Smooth muscle cell (in vitro differentiated cells): Measurements from ENCODE around the gene CALR. TPM values are rescaled to one million over a fixed set of nuclear protein-coding genes. Genes with fewer than 3 reads are reported as not detected.
"Not testable (repeated sequence)": the region's sequence is repeated elsewhere in the genome, so short reads cannot be mapped to it uniquely, and the experiment has no call there.

ENCODE experiments used
- DNase-seq: peaks from one replicate; lab custom pipeline; 2025; ENCODE audit not compliant: unreplicated experiment; lab: John Stamatoyannopoulos, UW
- H2AFZ ChIP-seq: fragments of 200-600 bp; sonication (generic); 2 replicates; pipeline ENCODE4 v1.6.0; 2016; ENCODE audit warnings: antibody characterized with exemption, low read depth, mild to moderate bottlenecking
- H3F3A ChIP-seq: fragments of 200-600 bp; sonication (generic); 2 replicates; pipeline ENCODE4 v1.6.0; 2017; ENCODE audit warnings: antibody characterized with exemption, low read depth
- H3K27ac ChIP-seq: fragments of 200-600 bp; sonication (generic); 2 replicates; pipeline ENCODE4 v1.5.1; 2016; ENCODE audit warnings: low read depth, mild to moderate bottlenecking
- H3K27me3 ChIP-seq: fragments of 200-600 bp; sonication (generic); 2 replicates; pipeline ENCODE4 v1.6.1; 2016; ENCODE audit warnings: low read depth, mild to moderate bottlenecking
- H3K36me3 ChIP-seq: fragments of 200-600 bp; sonication (generic); 2 replicates; pipeline ENCODE4 v1.5.1; 2016; ENCODE audit warnings: low read depth
- H3K4me1 ChIP-seq: fragments of 200-600 bp; sonication (generic); 2 replicates; pipeline ENCODE4 v1.5.1; 2016; ENCODE audit warnings: low read depth
- H3K4me2 ChIP-seq: fragments of 200-600 bp; sonication (generic); 2 replicates; pipeline ENCODE4 v1.6.0; 2016; ENCODE audit warnings: mild to moderate bottlenecking
- H3K4me3 ChIP-seq: fragments of 200-600 bp; sonication (generic); 2 replicates; pipeline ENCODE4 v1.5.1; 2016; ENCODE audit warnings: mild to moderate bottlenecking
- H3K79me2 ChIP-seq: fragments of 200-600 bp; sonication (generic); 2 replicates; pipeline ENCODE4 v1.6.0; 2016; ENCODE audit warnings: low read depth, mild to moderate bottlenecking
- H3K9ac ChIP-seq: fragments of 200-600 bp; sonication (generic); 2 replicates; pipeline ENCODE4 v1.6.0; 2016; ENCODE audit warnings: low read depth
- H3K9me3 ChIP-seq: fragments of 200-600 bp; sonication (generic); replicated peaks from 2 replicates; pipeline ENCODE4 v1.5.1; 2016; ENCODE audit warnings: low read depth
- H4K20me1 ChIP-seq: fragments of 200-600 bp; sonication (generic); 2 replicates; pipeline ENCODE4 v1.6.0; 2016; ENCODE audit warnings: low read depth
- WGBS: methylation state at CpG from one replicate; pipeline ENCODE4 v1.1.7; 2016; ENCODE audit warnings: low lambda C conversion rate; 5-methylcytosine and 5-hydroxymethylcytosine counted together
- polyA plus RNA-seq: library from polyadenylated mRNA; unstranded; fragments of >200 nt; fragmentation: Nextera tagmentation; extraction: Ambion mirVana; gene quantifications from 2 replicates; pipeline ENCODE4 v1.2.1, GENCODE V29; 2016
- total RNA-seq: library from RNA; depleted of rRNA; stranded (reverse); fragments of >200 nt; gene quantifications from 2 replicates; pipeline ENCODE4 v1.2.3, GENCODE V29; 2014
- TF ChIP-seq, protein P1 (sequence below): fragments of 200-600 bp; sonication (generic); IDR thresholded peaks from 2 replicates; pipeline ENCODE4 v1.5.1; 2017; ENCODE audit warnings: borderline replicate concordance, mild to moderate bottlenecking, antibody characterized with exemption; ENCODE audit not compliant: insufficient read depth, poor library complexity, severe bottlenecking

Gene CALR
- total and polyA plus RNA-seq, 2 experiments from 2014 or later = 800 to 833 TPM

DNA sequence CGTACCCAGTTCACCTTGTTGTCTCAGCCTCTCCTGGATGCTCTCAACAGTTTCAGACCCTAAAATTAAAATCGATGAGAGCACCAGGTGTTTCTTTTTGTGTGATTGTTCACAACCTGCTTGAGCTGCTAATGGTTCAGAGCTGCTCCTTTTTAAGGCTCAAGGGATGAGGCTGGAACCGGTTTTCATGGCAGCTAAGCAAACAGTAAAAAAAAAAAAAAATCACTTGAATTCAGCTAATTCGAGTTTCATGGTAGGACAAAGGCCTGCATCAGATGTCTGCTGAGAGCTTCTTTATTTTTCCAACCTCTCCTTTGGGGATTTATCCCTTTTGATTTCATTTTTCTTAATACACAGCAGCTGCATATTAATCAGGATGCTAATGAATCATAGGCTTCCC lies 25.8 kb upstream of the CALR start:
- WGBS = 73% methylated on average over 4 of the region's 4 CpGs
- Histone ChIP-seq H3K9me3 (no peaks in the 10 kb centered on the region), H3K4me3 (no peak overlapping the region), H3K36me3 (no peaks in the 10 kb centered on the region), H3K9ac (no peak overlapping the region), H2AFZ (no peak overlapping the region), H3K79me2 (no peaks in the 10 kb centered on the region), H3K27ac (no peak overlapping the region), H3F3A (no peaks in the 10 kb centered on the region), H4K20me1 (no peaks in the 10 kb centered on the region), H3K27me3 (no peaks in the 10 kb centered on the region), H3K4me2 (no peak overlapping the region), H3K4me1 (peaks cover 19% of the 10 kb centered on the region)
- no peak for DNase-seq
- TF ChIP-seq, protein P1, sequence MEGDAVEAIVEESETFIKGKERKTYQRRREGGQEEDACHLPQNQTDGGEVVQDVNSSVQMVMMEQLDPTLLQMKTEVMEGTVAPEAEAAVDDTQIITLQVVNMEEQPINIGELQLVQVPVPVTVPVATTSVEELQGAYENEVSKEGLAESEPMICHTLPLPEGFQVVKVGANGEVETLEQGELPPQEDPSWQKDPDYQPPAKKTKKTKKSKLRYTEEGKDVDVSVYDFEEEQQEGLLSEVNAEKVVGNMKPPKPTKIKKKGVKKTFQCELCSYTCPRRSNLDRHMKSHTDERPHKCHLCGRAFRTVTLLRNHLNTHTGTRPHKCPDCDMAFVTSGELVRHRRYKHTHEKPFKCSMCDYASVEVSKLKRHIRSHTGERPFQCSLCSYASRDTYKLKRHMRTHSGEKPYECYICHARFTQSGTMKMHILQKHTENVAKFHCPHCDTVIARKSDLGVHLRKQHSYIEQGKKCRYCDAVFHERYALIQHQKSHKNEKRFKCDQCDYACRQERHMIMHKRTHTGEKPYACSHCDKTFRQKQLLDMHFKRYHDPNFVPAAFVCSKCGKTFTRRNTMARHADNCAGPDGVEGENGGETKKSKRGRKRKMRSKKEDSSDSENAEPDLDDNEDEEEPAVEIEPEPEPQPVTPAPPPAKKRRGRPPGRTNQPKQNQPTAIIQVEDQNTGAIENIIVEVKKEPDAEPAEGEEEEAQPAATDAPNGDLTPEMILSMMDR = no peak

- DNase-seq = no peak
- Histone ChIP-seq H3K4me2 (peak overlapping the region; percentile 71), H3K4me1 (peaks cover 19% of the 10 kb centered on the region), H3F3A (no peaks in the 10 kb centered on the region), H3K36me3 (no peaks in the 10 kb centered on the region), H3K4me3 (peak overlapping the region; percentile 18), H3K79me2 (no peaks in the 10 kb centered on the region), H3K9ac (no peak overlapping the region), H3K27ac (no peak overlapping the region), H2AFZ (no peak overlapping the region), H4K20me1 (no peaks in the 10 kb centered on the region), H3K27me3 (no peaks in the 10 kb centered on the region), H3K9me3 (no peaks in the 10 kb centered on the region)
- WGBS = 35% methylated on average over 22 of the region's 22 CpGs
- TF ChIP-seq, protein P1 = no peak
Measured at GRCh38 chr19:12913011-12913561, 25.3 kb upstream of the CALR start.

DNA sequence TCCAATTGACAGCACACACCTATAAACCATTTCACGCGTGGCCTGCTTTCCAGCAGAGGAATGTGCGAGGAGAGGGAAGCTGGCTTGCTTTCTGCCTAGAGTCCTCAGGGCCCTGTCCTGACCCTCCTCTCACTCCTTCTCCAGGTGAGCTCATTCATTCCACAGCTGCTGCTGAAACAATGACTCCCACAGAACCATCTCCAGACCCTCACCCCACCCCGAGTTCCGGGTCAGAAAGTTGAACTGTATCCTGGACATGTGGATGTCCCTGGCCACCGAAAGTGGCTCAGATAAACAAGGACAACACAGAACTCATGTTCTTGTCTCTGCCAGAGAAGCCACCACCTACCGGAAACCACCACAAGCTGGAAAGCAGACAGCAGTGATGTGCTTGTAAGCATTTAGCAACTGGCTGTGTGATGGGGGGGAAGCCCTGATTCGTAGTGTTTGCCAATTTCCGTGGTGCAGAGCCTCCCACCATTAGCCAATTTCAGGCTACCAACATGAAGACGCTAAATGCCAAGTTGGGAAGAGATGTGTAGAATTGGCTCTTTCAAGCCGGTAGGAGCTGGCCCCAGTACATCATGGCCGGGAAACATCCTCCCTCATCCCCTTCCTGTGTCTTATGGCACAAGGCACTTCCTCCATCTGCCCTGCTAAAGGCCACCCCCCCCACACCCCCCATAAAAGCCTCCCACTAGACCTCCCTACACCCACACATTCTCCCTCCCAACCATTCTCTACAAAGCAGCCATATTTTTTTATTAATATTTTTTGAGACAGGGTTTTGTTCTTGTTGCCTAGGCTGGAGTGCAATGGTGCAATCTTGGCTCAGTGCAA lies 24.3 kb upstream of the CALR start:
- WGBS = 88% methylated on average over 12 of the region's 12 CpGs
- Histone ChIP-seq H3K4me1 (peaks cover 19% of the 10 kb centered on the region), H3K27ac (no peak overlapping the region), H3K4me2 (no peak overlapping the region), H3K79me2 (no peaks in the 10 kb centered on the region), H3K36me3 (no peaks in the 10 kb centered on the region), H3K27me3 (no peaks in the 10 kb centered on the region), H3F3A (no peaks in the 10 kb centered on the region), H2AFZ (no peak overlapping the region), H3K9ac (no peak overlapping the region), H4K20me1 (no peaks in the 10 kb centered on the region), H3K9me3 (no peaks in the 10 kb centered on the region), H3K4me3 (no peak overlapping the region)
- TF ChIP-seq, protein P1 = no peak
- DNase-seq = no peak

DNA sequence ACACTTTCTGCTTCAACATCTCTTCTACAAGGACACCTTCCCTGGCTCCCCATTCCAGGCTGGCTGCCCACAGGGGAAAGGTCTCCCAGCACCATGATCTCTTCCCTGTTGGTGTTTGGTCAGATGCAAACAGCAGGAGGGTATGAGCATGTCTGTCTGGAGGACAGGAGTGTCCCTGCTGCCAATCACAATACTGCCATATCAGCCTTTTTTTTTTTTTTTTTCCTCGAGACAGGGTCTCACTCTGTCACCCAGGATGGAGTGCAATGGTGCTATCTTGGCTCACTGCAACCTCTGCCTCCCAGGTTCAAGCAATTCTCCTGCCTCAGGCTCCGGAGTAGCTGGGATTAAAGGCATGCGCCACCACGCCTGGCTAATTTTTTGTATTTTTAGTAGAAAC lies 22.5 kb upstream of the CALR start:
- H3F3A ChIP-seq = not testable (repeated sequence)
- WGBS = 84% methylated on average over 4 of the region's 4 CpGs

More for the DNA sequence above, 22.5 kb upstream of the CALR start:
- H3K4me1 ChIP-seq = peaks cover 19% of the 10 kb centered on the region
- not testable (repeated sequence) for H3K9me3 ChIP-seq, H3K27ac ChIP-seq, H3K79me2 ChIP-seq, H3K9ac ChIP-seq, H3K27me3 ChIP-seq, H3K4me2 ChIP-seq, H3K4me3 ChIP-seq, H2AFZ ChIP-seq, H3K36me3 ChIP-seq, DNase-seq, H4K20me1 ChIP-seq
